Spleen (tissue), 11 donors: ENCODE measurements around the gene TEX2. TPM values are rescaled to one million over a fixed set of nuclear protein-coding genes. Genes with fewer than 3 reads are reported as not detected.
A peak's percentile ranks its signal among the peaks of the same experiment; 100 is the strongest.

Source experiments
- DNase-seq: peaks from one replicate; pipeline ENCODE4 v3.0.0-alpha.2; 2020
- H3K27ac ChIP-seq, 8 donors: fragments of 200-600 bp; sonication (generic) in 7 of 8; 1 replicate in 4 of 8; 2 replicates in 4 of 8; pipeline versions ENCODE4 v1.5.0 to v1.8.0; 2016 to 2021; ENCODE audit warnings: inconsistent platforms in 4 of 8, mild to moderate bottlenecking in 4 of 8, moderate library complexity in 1 of 8
- H3K27me3 ChIP-seq, 7 donors: fragments of 200-600 bp; sonication (generic) in 6 of 7; replicated peaks in 1 of 7; 1 replicate in 4 of 7; 2 replicates in 3 of 7; pipeline versions ENCODE4 v1.5.0 to v1.8.0; 2016 to 2021; ENCODE audit warnings: inconsistent platforms in 3 of 7, mild to moderate bottlenecking in 1 of 7
- H3K36me3 ChIP-seq, 6 donors: fragments of 200-600 bp; sonication (generic) in 5 of 6; 1 replicate in 4 of 6; 2 replicates in 2 of 6; pipeline versions ENCODE4 v1.5.0 to v1.8.0; 2016 to 2021; ENCODE audit warnings: inconsistent platforms in 2 of 6
- H3K4me1 ChIP-seq, 6 donors: fragments of 200-600 bp; sonication (generic) in 5 of 6; 1 replicate in 3 of 6; 2 replicates in 3 of 6; pipeline versions ENCODE4 v1.5.0 to v1.8.0; 2016 to 2021; ENCODE audit warnings: inconsistent platforms in 3 of 6
- H3K4me3 ChIP-seq, 8 donors: fragments of 200-600 bp; sonication (generic) in 7 of 8; 1 replicate in 4 of 8; 2 replicates in 4 of 8; pipeline versions ENCODE4 v1.5.0 to v1.8.0; 2016 to 2021; ENCODE audit warnings: inconsistent platforms in 4 of 8, mild to moderate bottlenecking in 4 of 8, moderate library complexity in 2 of 8
- H3K9me3 ChIP-seq, 8 donors: fragments of 200-600 bp; sonication (generic) in 7 of 8; 1 replicate in 4 of 8; 2 replicates in 4 of 8; pipeline versions ENCODE4 v1.5.0 to v1.8.0; 2016 to 2021; ENCODE audit warnings: inconsistent platforms in 4 of 8
- CTCF ChIP-seq, 11 experiments: fragments of 200-600 bp in 7 of 11; fragments of 450-650 bp in 4 of 11; sonication (generic) in 4 of 11; IDR thresholded peaks in 8 of 11; conservative IDR thresholded peaks in 3 of 11; 1 replicate in 7 of 11; 2 replicates in 4 of 11; pipeline versions ENCODE4 v1.4.0 to v1.8.0; 2016 to 2021; ENCODE audit warnings: antibody characterized with exemption in 11 of 11, inconsistent platforms in 4 of 11, mild to moderate bottlenecking in 1 of 11
- POLR2A ChIP-seq, 3 donors: fragments of 450-650 bp; IDR thresholded peaks; one replicate each; pipeline ENCODE4 v1.5.1; 2017; ENCODE audit warnings: antibody characterized with exemption in 3 of 3, mild to moderate bottlenecking in 1 of 3
- POLR2AphosphoS5 ChIP-seq, 3 donors: sonication (generic); formaldehyde crosslinking; IDR thresholded peaks; one replicate each; pipeline ENCODE4 v1.5.1; 2017; ENCODE audit warnings: antibody characterized with exemption in 3 of 3
- WGBS, 5 donors: extraction: QIAGEN DNeasy Blood & Tissue Kit in 3 of 5; methylation state at CpG; one replicate each; pipeline versions ENCODE4 v1.1.5 to v1.1.7; 2013 to 2018; 5-methylcytosine and 5-hydroxymethylcytosine counted together
- intact Hi-C: fragments of 100-400 bp; cut with DNase I; formaldehyde crosslinking; loops from one replicate; pipeline ENCODE4 v1.15.0; 2023; ENCODE audit warnings: low total_unique reads
- polyA plus RNA-seq, 3 donors: library from polyadenylated mRNA; stranded (reverse); fragments of 200-250 nt; gene quantifications; one replicate each; pipeline ENCODE4 v1.2.1, GENCODE V29; 2013
- total RNA-seq, 7 donors: library from RNA; depleted of rRNA in 3 of 7; stranded (reverse); fragments of >200 nt in 3 of 7; fragmentation: NEBNext Ultra II Directional in 4 of 7; extraction: Animal tissue kit (Norgen Biotek cat#: 25700) in 4 of 7; gene quantifications; one replicate each; pipeline versions ENCODE4 v1.1.0 to v1.2.1, GENCODE V29; 2016 to 2021
- donor health status: healthy with polysubstance abuse.
- donor health status: DM: no; HTN: no; CAD: no; lungs with moderate emphysema.
- donor health status: DM: no; HTN: no; CAD: no.
- donor health status: Bipolar disorder and iron deficiency.
- donor health status: healthy.
- donor health status: DM: no; HTN: no; CAD: no.
- donor health status: DM: yes; HTN: yes; CAD: no.

TEX2 gene
- total and polyA plus RNA-seq, 10 donors, result 3.0 to 44.5 (median 26.7) TPM

- no peak overlapping the region for H3K4me3 ChIP-seq
- no peaks in the 10 kb centered on the region for H3K9me3 ChIP-seq
- H3K27ac ChIP-seq, result no peak overlapping the region
- no peaks in the 10 kb centered on the region for H3K27me3 ChIP-seq
- peaks cover 13 to 98% (median 50%) of the 10 kb centered on the region in 6 donors for H3K4me1 ChIP-seq
- no peaks in the 10 kb centered on the region for H3K36me3 ChIP-seq
- DNase-seq, result no peak
- TF ChIP-seq POLR2AphosphoS5 (IDR thresholded peaks at IDR 0.05) (no peak), CTCF (IDR thresholded peaks at IDR 0.05 in 8 of 11, conservative IDR thresholded peaks at IDR 0.05 in 3 of 11) (no peak), POLR2A (IDR thresholded peaks at IDR 0.05) (no peak)
- intact Hi-C loops, result no loop called here
- 89 to 96% (median 93%) methylated on average over 8 of the region's 8 CpGs for WGBS, 5 donors
These were observed 147.9 kb downstream of the TEX2 start for GRCh38 chr17:64115043-64115698.

GRCh38 chr17:64113006-64113405, 150.1 kb downstream of the TEX2 start:
- H3K27me3 ChIP-seq, result no peaks in the 10 kb centered on the region
- H3K4me3 ChIP-seq, result no peak overlapping the region
- DNase-seq, result no peak
- H3K36me3 ChIP-seq, result no peaks in the 10 kb centered on the region
- intact Hi-C loops, result no loop called here
- 90 to 99% (median 98%) methylated on average over 2 of the region's 2 CpGs for WGBS, 5 donors
- H3K9me3 ChIP-seq, result no peaks in the 10 kb centered on the region
- no peak for TF ChIP-seq POLR2AphosphoS5 (IDR thresholded peaks at IDR 0.05)
- H3K27ac ChIP-seq, result no peak overlapping the region
- H3K4me1 ChIP-seq, result peaks cover 2 to 97% (median 42%) of the 10 kb centered on the region in 6 donors

GRCh38 chr17:64111831-64112230, 151.2 kb downstream of the TEX2 start:
- WGBS, 5 donors, result 76 to 93% (median 83%) methylated on average over 4 of the region's 4 CpGs
- no peak for TF ChIP-seq POLR2A (IDR thresholded peaks at IDR 0.05)
- TF ChIP-seq CTCF (IDR thresholded peaks at IDR 0.05 in 8 of 11, conservative IDR thresholded peaks at IDR 0.05 in 3 of 11), result no peak
- no peak for TF ChIP-seq POLR2AphosphoS5 (IDR thresholded peaks at IDR 0.05)
- no peaks in the 10 kb centered on the region for H3K36me3 ChIP-seq
- no peak overlapping the region for H3K27ac ChIP-seq
- intact Hi-C loops, result no loop called here
- H3K27me3 ChIP-seq, result no peaks in the 10 kb centered on the region
- no peak overlapping the region for H3K4me3 ChIP-seq
- H3K9me3 ChIP-seq, result no peaks in the 10 kb centered on the region
- no peak for DNase-seq
- peaks cover 0 to 97% (median 43%) of the 10 kb centered on the region in 6 donors for H3K4me1 ChIP-seq

- WGBS, 5 donors, result 50 to 66% (median 55%) methylated on average over 12 of the region's 12 CpGs
- intact Hi-C loops, result no loop called here
- peaks cover 0 to 95% (median 44%) of the 10 kb centered on the region in 6 donors for H3K4me1 ChIP-seq
- DNase-seq, result no peak
- H3K27ac ChIP-seq, result peak overlapping the region in 1 of 8 donors; percentile 18
- no peak overlapping the region for H3K4me3 ChIP-seq
- no peaks in the 10 kb centered on the region for H3K27me3 ChIP-seq
- TF ChIP-seq CTCF (IDR thresholded peaks at IDR 0.05 in 8 of 11, conservative IDR thresholded peaks at IDR 0.05 in 3 of 11), result no peak
- TF ChIP-seq POLR2A (IDR thresholded peaks at IDR 0.05), result no peak
- TF ChIP-seq POLR2AphosphoS5 (IDR thresholded peaks at IDR 0.05), result no peak
- no peaks in the 10 kb centered on the region for H3K9me3 ChIP-seq
- H3K36me3 ChIP-seq, result no peaks in the 10 kb centered on the region
These were observed 152.5 kb downstream of the TEX2 start for GRCh38 chr17:64110379-64111152.
